SK-MEL-5 (cell line): Measurements from ENCODE around the gene STOML1. TPM values are rescaled to one million over a fixed set of nuclear protein-coding genes. Genes with fewer than 3 reads are reported as not detected.

Source experiments
- DNase-seq: peaks from one replicate; pipeline ENCODE4 v3.0.0-alpha.2; 2016; ENCODE audit warnings: low read depth, low spot score
- in situ Hi-C: cut with HindIII; loops from 2 replicates; pipeline ENCODE4 v1.10.0; 2016; ENCODE audit warnings: low sequenced_read_pairs, high pct_unique_total_duplicates, low pct_unique_long_range_greater_than_20kb
- total RNA-seq: library from RNA; depleted of rRNA; stranded (reverse); fragments of >200 nt; shearing (Covaris generic); gene quantifications from 2 replicates; pipeline ENCODE4 v1.2.3, GENCODE V29; 2014; rRNA removed

The STOML1 gene
- total RNA-seq, 1 experiment from 2014 or later, result 7.8 TPM

GRCh38 chr15:73928971-73929627 is 63.0 kb downstream of the STOML1 start:
- in situ Hi-C loops, result no loop called here
- no peak for DNase-seq

Other genes starting within 250 kb of the STOML1 start
- gene INSYN1, start 238.9 kb downstream of the STOML1 start, total RNA-seq, result 2.4 and 2.5 TPM in 2 replicates
- not detected in 2 replicates for gene TBC1D21, start 118.7 kb downstream of the STOML1 start, total RNA-seq
- 0.32 TPM in 1 of 2 replicates, not detected in the other for gene LOXL1, start 65.8 kb downstream of the STOML1 start, total RNA-seq
- gene PML, start 2.4 kb upstream of the STOML1 start, total RNA-seq, result 8.7 and 9.3 TPM in 2 replicates
- gene GOLGA6A, start 90.3 kb upstream of the STOML1 start, total RNA-seq, result not detected in 2 replicates
- gene ISLR2, start 138.3 kb upstream of the STOML1 start, total RNA-seq, result not detected in 2 replicates
- gene ISLR, start 181.4 kb upstream of the STOML1 start, total RNA-seq, result not detected in 2 replicates
- gene STRA6, start 210.5 kb upstream of the STOML1 start, total RNA-seq, result not detected in 2 replicates
- not detected in 2 replicates for gene CCDC33, start 244.0 kb upstream of the STOML1 start, total RNA-seq